H1 (cell line): ENCODE data around the gene TBC1D22A. TPM values are rescaled to one million over a fixed set of nuclear protein-coding genes. Genes with fewer than 3 reads are reported as not detected.

Source experiments
- ATF3 ChIP-seq: IDR thresholded peaks from 2 replicates; pipeline ENCODE4 v1.6.1; 2011; ENCODE audit warnings: low read depth, mild to moderate bottlenecking, low read length; ENCODE audit not compliant: insufficient read depth
- MAFK ChIP-seq: IDR thresholded peaks from 2 replicates; pipeline ENCODE4 v1.6.1; 2012; ENCODE audit warnings: low read depth, mild to moderate bottlenecking, improper control_type of control experiment, low read length
- NRF1 ChIP-seq: IDR thresholded peaks from 2 replicates; pipeline ENCODE4 v1.6.1; 2011; ENCODE audit warnings: mild to moderate bottlenecking, low read depth, low read length, improper control_type of control experiment
- SIN3A ChIP-seq, 2 experiments: IDR thresholded peaks in 1 of 2; conservative IDR thresholded peaks in 1 of 2; 2 replicates each; pipeline ENCODE4 v1.6.1; 2011 to 2012; ENCODE audit warnings: low read length in 2 of 2, improper control_type of control experiment in 1 of 2, low read depth in 1 of 2, mild to moderate bottlenecking in 1 of 2
- polyA plus RNA-seq, 7 experiments: library from polyadenylated mRNA; depleted of rRNA in 3 of 7; stranded (reverse) in 5 of 7; unstranded in 2 of 7; fragments of >200 nt in 5 of 7; fragments of 200-250 nt in 2 of 7; gene quantifications; 1 replicate in 5 of 7; 2 replicates in 1 of 7; 4 replicates in 1 of 7; pipeline versions ENCODE4 v1.2.1 to v1.2.3, GENCODE V29; 2011 to 2013; ENCODE audit warnings: missing spikeins in 2 of 7, mixed read lengths in 2 of 7
- total RNA-seq: library from RNA; stranded (reverse); fragmentation: NEBNext Ultra II Directional; extraction: Animal tissue kit (Norgen Biotek cat#: 25700); gene quantifications from 2 replicates; pipeline ENCODE4 v1.2.1, GENCODE V29; 2021

Gene TBC1D22A
- total and polyA plus RNA-seq, 2 of the 8 experiments (the other 6 are each of a cell fraction or from before 2014, with no cell fraction given) = 11.9 to 18.4 TPM

- TF ChIP-seq MAFK (no peak), NRF1 (no peak), SIN3A (conservative IDR thresholded peaks at IDR 0.05 in 1 of 2, IDR thresholded peaks at IDR 0.05 in 1 of 2; ENCODE audit: low read depth in 1 of 2, low read length in 2 of 2) (no peak), ATF3 (no peak)
Measured at GRCh38 chr22:47139013-47139789, 376.8 kb downstream of the TBC1D22A start (continued).
